HUES6 (cell line): ENCODE results near the gene CEP68.

Source experiments
- H3K27ac ChIP-seq: 2 replicates; pipeline ENCODE4 v1.7.0; 2013; ENCODE audit warnings: low read depth, mild to moderate bottlenecking, low read length, inconsistent platforms
- H3K27me3 ChIP-seq: 2 replicates; pipeline ENCODE4 v1.6.1; 2013; ENCODE audit warnings: low read length; ENCODE audit not compliant: control insufficient read depth, insufficient read depth
- H3K36me3 ChIP-seq: 2 replicates; pipeline ENCODE4 v1.6.1; 2013; ENCODE audit warnings: low read length; ENCODE audit not compliant: control insufficient read depth, insufficient read depth
- H3K4me1 ChIP-seq: 2 replicates; pipeline ENCODE4 v1.6.1; 2013; ENCODE audit warnings: low read length; ENCODE audit not compliant: control insufficient read depth, insufficient read depth
- H3K4me3 ChIP-seq: 2 replicates; pipeline ENCODE4 v1.5.1; 2013; ENCODE audit warnings: low read depth, low read length
- H3K9ac ChIP-seq: one replicate; pipeline ENCODE4 v1.6.1; 2013; ENCODE audit warnings: mild to moderate bottlenecking, low read length
- H3K9me3 ChIP-seq: 2 replicates; pipeline ENCODE4 v1.6.1; 2013; ENCODE audit warnings: low read depth, low read length; ENCODE audit not compliant: control insufficient read depth, insufficient read depth

Gene CEP68

GRCh38 chr2:65072181-65072970, 16.2 kb downstream of the CEP68 start:
- H3K27me3 ChIP-seq: no peaks in the 10 kb centered on the region
- H3K9ac ChIP-seq: no peak overlapping the region
- no peak overlapping the region for H3K4me3 ChIP-seq
- H3K9me3 ChIP-seq: no peaks in the 10 kb centered on the region
- peaks cover 22% of the 10 kb centered on the region for H3K4me1 ChIP-seq
- no peak overlapping the region for H3K27ac ChIP-seq
- H3K36me3 ChIP-seq: peaks cover 62% of the 10 kb centered on the region

GRCh38 chr2:65073879-65074565, 17.8 kb downstream of the CEP68 start:
- no peak overlapping the region for H3K4me3 ChIP-seq
- H3K27me3 ChIP-seq: no peaks in the 10 kb centered on the region
- peaks cover 75% of the 10 kb centered on the region for H3K36me3 ChIP-seq
- H3K9me3 ChIP-seq: no peaks in the 10 kb centered on the region
- H3K4me1 ChIP-seq: peaks cover 33% of the 10 kb centered on the region
- no peak overlapping the region for H3K9ac ChIP-seq
- H3K27ac ChIP-seq: no peak overlapping the region

GRCh38 chr2:65075176-65075575, 19.0 kb downstream of the CEP68 start:
- Histone ChIP-seq H3K4me1 (peaks cover 32% of the 10 kb centered on the region), H3K9me3 (no peaks in the 10 kb centered on the region), H3K27ac (no peak overlapping the region), H3K9ac (no peak overlapping the region), H3K27me3 (no peaks in the 10 kb centered on the region), H3K36me3 (peaks cover 75% of the 10 kb centered on the region), H3K4me3 (no peak overlapping the region)

- Histone ChIP-seq H3K27me3 (no peaks in the 10 kb centered on the region), H3K4me3 (no peak overlapping the region), H3K36me3 (peaks cover 69% of the 10 kb centered on the region), H3K9me3 (no peaks in the 10 kb centered on the region), H3K4me1 (peaks cover 28% of the 10 kb centered on the region), H3K9ac (no peak overlapping the region), H3K27ac (no peak overlapping the region)
These were observed 19.6 kb downstream of the CEP68 start for GRCh38 chr2:65075605-65076344.

- no peak overlapping the region for H3K4me3 ChIP-seq
- no peak overlapping the region for H3K27ac ChIP-seq
- no peak overlapping the region for H3K9ac ChIP-seq
- H3K4me1 ChIP-seq: peaks cover 28% of the 10 kb centered on the region
- H3K27me3 ChIP-seq: no peaks in the 10 kb centered on the region
- peaks cover 66% of the 10 kb centered on the region for H3K36me3 ChIP-seq
- H3K9me3 ChIP-seq: no peaks in the 10 kb centered on the region
These were observed 20.1 kb downstream of the CEP68 start for GRCh38 chr2:65076345-65076710.

- no peaks in the 10 kb centered on the region for H3K27me3 ChIP-seq
These were observed 21.7 kb downstream of the CEP68 start for GRCh38 chr2:65077898-65078297.

GRCh38 chr2:65079017-65079416, 22.8 kb downstream of the CEP68 start:
- Histone ChIP-seq H3K27ac (no peak overlapping the region), H3K4me1 (peaks cover 28% of the 10 kb centered on the region), H3K36me3 (peaks cover 63% of the 10 kb centered on the region), H3K9me3 (no peaks in the 10 kb centered on the region), H3K27me3 (no peaks in the 10 kb centered on the region), H3K9ac (no peak overlapping the region), H3K4me3 (no peak overlapping the region)

More at GRCh38 chr2:65077898-65078297, 21.7 kb downstream of the CEP68 start:
- Histone ChIP-seq H3K4me3 (no peak overlapping the region), H3K9ac (no peak overlapping the region), H3K36me3 (peaks cover 63% of the 10 kb centered on the region), H3K9me3 (no peaks in the 10 kb centered on the region), H3K4me1 (peaks cover 28% of the 10 kb centered on the region), H3K27ac (no peak overlapping the region)

GRCh38 chr2:65081232-65081685, 25.0 kb downstream of the CEP68 start:
- H3K36me3 ChIP-seq: peaks cover 68% of the 10 kb centered on the region

GRCh38 chr2:65085148-65085547, 28.9 kb downstream of the CEP68 start:
- Histone ChIP-seq H3K4me3 (no peak overlapping the region), H3K36me3 (peaks cover 80% of the 10 kb centered on the region), H3K27me3 (no peaks in the 10 kb centered on the region), H3K4me1 (no peaks in the 10 kb centered on the region), H3K27ac (no peak overlapping the region), H3K9ac (no peak overlapping the region), H3K9me3 (no peaks in the 10 kb centered on the region)

More at GRCh38 chr2:65081232-65081685, 25.0 kb downstream of the CEP68 start:
- no peak overlapping the region for H3K9ac ChIP-seq
- H3K27me3 ChIP-seq: no peaks in the 10 kb centered on the region
- no peak overlapping the region for H3K4me3 ChIP-seq
- H3K27ac ChIP-seq: no peak overlapping the region
- peaks cover 18% of the 10 kb centered on the region for H3K4me1 ChIP-seq
- H3K9me3 ChIP-seq: no peaks in the 10 kb centered on the region

- H3K9me3 ChIP-seq: no peaks in the 10 kb centered on the region
- no peaks in the 10 kb centered on the region for H3K4me1 ChIP-seq
- no peak overlapping the region for H3K9ac ChIP-seq
- H3K27ac ChIP-seq: no peak overlapping the region
- H3K27me3 ChIP-seq: no peaks in the 10 kb centered on the region
- no peak overlapping the region for H3K4me3 ChIP-seq
- peaks cover 73% of the 10 kb centered on the region for H3K36me3 ChIP-seq
These were observed 36.6 kb downstream of the CEP68 start for GRCh38 chr2:65092791-65093190.

- H3K4me1 ChIP-seq: no peaks in the 10 kb centered on the region
- H3K9ac ChIP-seq: no peak overlapping the region
- H3K4me3 ChIP-seq: no peak overlapping the region
- no peaks in the 10 kb centered on the region for H3K27me3 ChIP-seq
- peaks cover 72% of the 10 kb centered on the region for H3K36me3 ChIP-seq
- H3K9me3 ChIP-seq: no peaks in the 10 kb centered on the region
- H3K27ac ChIP-seq: no peak overlapping the region
These were observed 37.0 kb downstream of the CEP68 start for GRCh38 chr2:65093211-65093610.
